ENCODE results near the gene TXNIP.

GRCh38 chr1:146021622-146022402 is 25.4 kb upstream of the TXNIP start, which contains the start of gene HJV:
- TF ChIP-seq CTCF (IDR thresholded peaks at IDR 0.05) (no peak), POLR2A (IDR thresholded peaks at IDR 0.05) (no peak)
